GM13977 (cell line): ENCODE measurements around the gene LIN37.
"Not testable (repeated sequence)": the region's sequence is repeated elsewhere in the genome, so short reads cannot be mapped to it uniquely, and the experiment has no call there.

Source experiments
- DNase-seq: peaks from one replicate; pipeline ENCODE4 v3.0.0; 2012; ENCODE audit warnings: low spot score
- CTCF ChIP-seq: IDR thresholded peaks from 2 replicates; pipeline ENCODE4 v1.5.1; 2012; ENCODE audit warnings: mild to moderate bottlenecking, control low read depth; ENCODE audit not compliant: insufficient read depth; ENCODE audit errors: extremely low read depth, missing control alignments
- in situ Hi-C: fragments of 300-500 bp; cut with MboI; formaldehyde crosslinking; loops from one replicate; pipeline ENCODE4 v1.12.0; 2022; ENCODE audit warnings: low sequenced_read_pairs, low pct_unique_long_range_greater_than_20kb, mixed read lengths, inconsistent platforms; ENCODE audit not compliant: unreplicated experiment

The LIN37 gene

DNA sequence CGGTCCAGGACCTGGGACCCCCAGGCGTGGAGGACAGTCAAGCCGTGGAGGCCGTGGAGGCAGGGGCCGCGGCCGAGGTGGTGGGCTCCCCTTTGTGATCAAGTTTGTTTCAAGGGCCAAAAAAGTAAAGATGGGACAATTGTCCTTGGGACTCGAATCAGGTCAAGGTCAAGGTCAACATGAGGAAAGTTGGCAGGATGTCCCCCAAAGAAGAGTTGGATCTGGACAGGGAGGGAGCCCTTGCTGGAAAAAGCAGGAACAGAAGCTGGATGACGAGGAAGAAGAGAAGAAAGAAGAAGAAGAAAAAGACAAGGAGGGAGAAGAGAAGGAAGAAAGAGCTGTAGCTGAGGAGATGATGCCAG lies 28.2 kb upstream of the LIN37 start:
- no peak for TF ChIP-seq CTCF
- in situ Hi-C loops: no loop called here

GRCh38 chr19:35720648-35721047 lies 27.7 kb upstream of the LIN37 start:
- TF ChIP-seq CTCF: no peak
- no peak for DNase-seq
- in situ Hi-C loops: no loop called here

More for the DNA sequence above, 28.2 kb upstream of the LIN37 start:
- no peak for DNase-seq

- in situ Hi-C loops: no loop called here
- no peak for TF ChIP-seq CTCF
- DNase-seq: no peak
Observed at GRCh38 chr19:35721374-35721773, 27.0 kb upstream of the LIN37 start.

GRCh38 chr19:35722461-35722860 lies 25.9 kb upstream of the LIN37 start:
- in situ Hi-C loops: no loop called here
- TF ChIP-seq CTCF: no peak
- no peak for DNase-seq

- no peak for TF ChIP-seq CTCF
- no peak for DNase-seq
- in situ Hi-C loops: no loop called here
Observed at GRCh38 chr19:35722897-35723296, 25.5 kb upstream of the LIN37 start.

- in situ Hi-C loops: no loop called here
- TF ChIP-seq CTCF: no peak
- no peak for DNase-seq
Observed at GRCh38 chr19:35723671-35724070, 24.7 kb upstream of the LIN37 start.

GRCh38 chr19:35724132-35724531 lies 24.2 kb upstream of the LIN37 start:
- DNase-seq, in situ Hi-C loops: not testable (repeated sequence)

DNA sequence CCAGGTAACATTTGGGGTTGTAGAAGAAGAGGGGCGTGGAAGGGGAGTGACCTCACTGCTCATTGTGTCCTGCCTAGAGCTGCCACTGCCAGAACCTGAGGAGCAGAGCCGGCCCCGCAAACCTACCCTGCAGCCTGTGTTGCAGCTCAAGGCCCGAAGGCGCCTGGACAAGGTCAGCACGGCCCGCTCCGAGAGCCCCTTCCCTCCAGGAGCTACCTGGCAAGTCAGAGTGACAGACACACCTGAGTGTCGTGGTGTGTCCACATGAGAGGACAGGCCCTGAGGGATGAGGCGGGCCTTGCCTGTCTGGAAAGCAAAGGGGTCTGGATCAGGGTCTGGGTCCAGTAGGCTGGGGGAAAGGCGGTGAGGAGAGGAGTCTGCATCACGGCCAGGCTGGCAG lies 23.8 kb upstream of the LIN37 start:
- in situ Hi-C loops: no loop called here
- no peak for DNase-seq
- no peak for TF ChIP-seq CTCF
